GM18519 (cell line): ENCODE results near the gene NR3C2.

Experiments used
- ATAC-seq: cut with Tn5 transposase; IDR thresholded peaks from one replicate; pipeline ENCODE4 v1.9.1; 2021; ENCODE audit warnings: mild to moderate bottlenecking, moderate library complexity; ENCODE audit not compliant: unreplicated experiment, low FRiP score

NR3C2 gene

DNA sequence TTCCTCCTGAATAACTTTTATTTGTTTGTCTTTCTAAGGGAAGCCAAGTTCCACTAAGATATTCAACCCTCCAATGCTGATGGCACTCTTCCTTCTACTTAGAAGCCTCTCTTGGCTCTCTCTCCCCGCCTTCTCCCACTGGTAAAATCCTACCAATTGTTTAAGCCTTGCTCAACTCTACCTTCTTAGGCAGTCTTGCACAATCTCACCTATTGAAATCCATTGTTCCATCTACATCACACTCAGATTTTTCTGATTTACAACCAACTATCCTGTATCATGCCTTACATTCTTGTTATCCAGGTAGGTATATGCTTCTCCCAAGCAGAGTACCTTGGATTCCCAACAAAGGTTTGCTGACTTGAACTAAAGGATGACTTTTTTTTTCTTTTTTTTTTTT is 69.1 kb downstream of the NR3C2 start:
- no peak for ATAC-seq

DNA sequence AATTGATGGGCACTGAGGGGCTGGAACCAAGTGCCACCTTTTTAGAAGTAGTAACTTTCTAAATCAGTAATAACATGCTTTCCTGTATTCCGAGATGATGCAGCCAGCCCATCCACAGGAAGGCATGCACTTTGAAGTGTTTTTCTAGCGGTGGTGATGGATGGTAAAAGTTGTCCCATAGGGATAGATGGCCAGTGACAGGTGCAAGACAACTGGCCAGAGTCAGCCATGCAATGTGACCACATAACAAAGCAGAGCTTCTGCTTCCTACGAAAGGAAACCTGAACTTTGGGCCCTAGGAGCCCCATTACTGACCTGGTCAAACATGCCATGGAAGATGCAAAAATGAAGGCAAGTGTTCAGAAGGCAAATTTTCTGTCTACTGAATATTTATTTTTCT is 72.3 kb downstream of the NR3C2 start:
- no peak for ATAC-seq

DNA sequence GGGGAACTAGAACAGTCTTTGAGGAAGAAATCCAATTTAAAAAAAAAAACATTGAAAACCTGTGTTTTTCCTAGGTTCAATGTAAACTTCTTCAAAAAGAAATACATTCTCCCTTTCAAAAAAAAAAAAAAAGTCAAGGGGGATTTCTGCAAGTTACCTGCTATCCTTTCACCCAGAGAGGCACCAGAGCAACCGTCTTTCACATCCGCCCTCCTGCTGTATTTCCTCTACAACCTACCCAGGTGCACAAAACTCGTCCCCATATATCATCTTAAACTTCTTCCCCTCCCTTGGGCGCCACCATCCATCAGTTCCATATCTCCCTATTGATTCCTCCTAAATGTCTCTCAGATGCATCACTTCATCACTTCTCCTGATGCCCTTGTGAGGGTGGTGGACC is 74.5 kb downstream of the NR3C2 start:
- no peak for ATAC-seq

GRCh38 chr4:148366251-148366650 is 76.0 kb downstream of the NR3C2 start:
- ATAC-seq: no peak

DNA sequence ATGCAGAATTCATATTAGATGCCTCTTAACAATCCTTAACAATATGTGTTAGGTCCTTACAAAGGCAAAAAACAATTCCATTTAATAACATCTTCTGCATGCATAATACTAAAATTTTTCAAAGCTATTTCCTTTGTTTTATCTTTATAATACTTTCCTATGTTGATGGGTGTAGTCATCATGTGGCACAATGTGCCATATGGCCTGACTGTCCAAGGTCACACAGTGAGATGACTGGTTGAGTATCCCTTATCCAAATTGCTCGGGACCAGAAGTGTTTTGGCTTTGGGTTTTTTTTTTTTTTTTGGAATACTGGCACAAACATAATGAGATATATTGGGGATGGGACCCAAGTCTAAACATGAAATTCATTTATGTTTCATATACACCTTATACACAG is 77.7 kb downstream of the NR3C2 start:
- no peak for ATAC-seq

DNA sequence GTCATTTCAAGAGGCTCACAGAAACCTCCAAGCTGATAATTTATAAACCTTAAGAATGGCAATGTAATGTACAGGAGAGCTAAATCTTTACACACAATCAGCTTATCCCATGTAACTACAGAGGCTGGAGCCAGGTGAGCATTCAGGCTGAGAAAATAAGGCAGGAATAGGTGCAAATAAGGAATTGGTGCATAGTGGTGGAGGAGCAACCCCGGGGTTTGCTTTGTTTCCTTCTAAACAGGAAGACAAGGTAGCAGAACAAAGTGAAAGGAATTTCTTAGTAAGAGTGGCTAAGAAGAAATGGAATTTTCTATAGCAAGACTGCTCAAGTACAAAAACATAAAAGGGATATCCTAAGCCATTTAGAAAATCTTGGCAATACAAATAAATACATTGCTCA is 82.4 kb downstream of the NR3C2 start:
- ATAC-seq: no peak

DNA sequence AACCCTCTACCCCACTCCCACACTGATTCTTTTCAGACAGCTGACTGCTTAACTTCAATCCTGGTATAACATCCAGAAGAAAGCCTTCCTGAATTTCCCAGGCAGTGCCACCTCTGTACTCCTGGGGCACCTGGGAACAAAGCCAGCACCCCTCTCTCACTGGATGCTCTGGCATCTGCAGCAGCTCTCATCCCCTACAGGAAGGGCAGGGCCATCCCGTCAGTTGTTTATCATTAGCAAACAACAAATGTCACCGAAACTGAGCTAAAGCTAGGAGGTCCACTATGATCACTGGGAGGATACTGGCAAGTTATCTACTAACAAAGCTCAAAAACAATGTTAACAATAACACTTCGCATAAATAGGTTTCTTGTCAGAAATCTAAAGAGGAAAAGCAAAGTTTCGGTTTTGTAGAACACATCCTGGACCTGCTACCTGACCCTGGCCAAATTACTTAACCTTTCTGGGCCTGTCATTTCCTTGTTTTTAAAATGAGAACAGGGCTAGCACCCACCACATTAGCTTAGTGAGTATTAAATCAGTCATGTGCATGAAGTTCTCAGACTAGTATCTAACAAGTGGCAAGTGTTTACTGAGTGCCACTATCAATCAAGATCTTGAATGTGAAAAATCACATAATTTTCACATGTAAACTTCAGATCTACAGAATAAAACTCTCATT is 86.6 kb downstream of the NR3C2 start:
- ATAC-seq: no peak

DNA sequence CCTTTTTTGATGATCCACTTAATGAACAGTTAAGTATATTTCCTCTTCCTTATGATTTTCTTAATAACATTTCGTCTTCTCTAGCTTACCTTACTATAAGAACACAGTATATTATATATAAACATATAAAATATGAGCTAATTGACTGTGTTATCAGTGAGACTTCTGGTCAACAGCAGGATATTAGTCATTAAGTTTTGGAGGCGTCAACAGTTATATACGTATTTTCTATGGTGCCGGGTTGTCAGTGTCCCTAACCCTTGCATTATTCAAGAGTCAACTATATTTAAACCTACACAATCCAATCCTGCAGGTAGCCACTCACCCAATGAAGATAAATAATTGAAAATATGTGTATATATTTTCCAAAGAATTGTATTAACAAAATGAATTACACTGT is 88.0 kb downstream of the NR3C2 start:
- ATAC-seq: no peak

DNA sequence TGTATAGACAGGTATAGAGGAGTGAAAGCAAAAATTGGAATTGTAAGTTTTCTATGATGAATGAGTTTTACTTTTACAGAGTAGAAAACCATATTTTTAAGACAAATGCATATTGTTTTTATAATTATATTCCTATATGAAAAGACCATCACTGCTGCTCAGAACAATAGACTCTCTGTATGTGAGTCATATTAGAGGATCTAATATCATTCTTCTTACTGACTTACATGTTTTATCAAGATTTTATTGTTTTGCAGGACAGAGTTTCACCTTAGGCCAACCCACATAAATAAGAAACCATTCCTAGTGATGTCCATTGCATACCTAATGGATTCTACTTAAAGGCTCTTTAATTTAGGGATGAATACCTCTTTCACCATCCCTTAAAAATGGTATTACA is 88.6 kb downstream of the NR3C2 start:
- no peak for ATAC-seq

DNA sequence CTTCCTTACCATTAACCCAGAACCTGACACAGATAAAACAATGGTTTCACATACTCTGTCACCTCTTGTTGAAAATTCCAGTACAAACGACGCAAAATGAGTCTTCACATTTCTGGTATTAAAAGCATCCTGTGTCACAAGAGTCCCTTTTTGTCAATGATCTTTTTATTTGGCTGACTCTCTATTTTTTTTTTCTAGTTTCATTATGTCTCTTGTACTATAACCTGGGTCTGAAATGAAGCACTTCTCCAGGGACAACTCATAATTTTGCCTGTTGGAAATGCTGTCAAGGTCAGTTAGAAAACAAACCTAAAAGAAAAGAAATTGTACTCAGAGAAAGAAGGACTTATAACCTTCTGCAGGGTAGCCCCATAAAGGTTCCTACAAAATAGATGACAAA is 93.1 kb downstream of the NR3C2 start:
- no peak for ATAC-seq

- ATAC-seq: no peak
These were observed 95.6 kb downstream of the NR3C2 start for GRCh38 chr4:148346657-148347056.

- no peak for ATAC-seq
These were observed 96.7 kb downstream of the NR3C2 start for GRCh38 chr4:148345509-148345908.

DNA sequence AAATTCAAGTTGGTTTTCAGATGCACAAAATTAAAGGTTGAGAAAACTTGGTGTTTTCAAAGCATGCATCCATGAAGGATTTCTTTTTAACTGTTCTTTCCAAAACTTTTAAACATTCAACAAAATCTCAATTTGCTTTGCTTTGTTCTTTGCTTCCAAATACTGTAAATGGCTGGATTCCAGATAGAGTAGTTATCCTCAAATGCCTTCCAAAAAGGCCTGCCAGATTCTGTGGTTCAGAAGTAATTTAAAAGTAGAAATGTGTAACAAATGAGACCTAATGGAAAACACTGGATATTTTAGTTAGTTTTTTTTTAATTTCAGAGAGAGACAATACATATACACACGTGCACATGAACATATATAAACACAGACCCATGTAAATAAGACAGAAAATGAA is 97.3 kb downstream of the NR3C2 start:
- ATAC-seq: no peak

DNA sequence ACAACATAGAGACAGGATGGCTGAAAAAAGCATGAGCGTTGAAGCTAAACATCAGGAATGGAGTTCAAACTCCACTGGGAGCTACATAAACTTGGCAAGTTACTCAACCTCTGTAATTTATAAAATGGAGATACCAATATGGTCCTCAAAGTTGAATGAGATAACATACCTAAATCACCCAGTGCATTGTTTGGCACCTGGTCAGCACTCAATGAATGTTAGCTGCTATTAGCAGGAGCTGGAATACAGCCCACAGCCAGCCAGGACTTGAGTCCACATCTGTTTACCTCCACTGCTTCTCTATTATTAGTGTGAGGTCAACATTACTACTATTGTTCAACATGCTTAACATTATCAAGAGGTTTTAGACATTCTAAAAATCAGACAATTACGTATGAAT is 97.9 kb downstream of the NR3C2 start:
- no peak for ATAC-seq

GRCh38 chr4:148341980-148342800 is 100.0 kb downstream of the NR3C2 start:
- ATAC-seq: no peak

GRCh38 chr4:148335133-148335532 is 107.1 kb downstream of the NR3C2 start:
- ATAC-seq: no peak

DNA sequence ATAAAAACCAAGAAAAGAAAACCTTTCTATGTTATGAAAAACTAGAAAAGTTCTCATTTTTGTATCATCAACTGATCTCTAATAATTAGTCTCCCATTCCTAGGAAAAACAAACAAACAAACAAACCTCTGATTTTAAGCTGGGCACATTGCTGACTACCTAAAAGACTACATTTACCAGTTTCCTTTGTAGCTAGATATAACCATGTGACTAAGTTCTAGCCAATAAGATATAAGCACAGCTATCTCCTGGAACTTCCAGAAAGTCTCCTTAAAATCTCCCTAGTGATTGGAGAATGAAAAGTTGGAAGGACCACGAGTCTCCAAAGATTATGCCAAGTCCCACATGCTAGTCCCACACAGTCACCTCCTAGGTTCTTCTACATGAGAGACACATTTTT is 108.9 kb downstream of the NR3C2 start:
- no peak for ATAC-seq

GRCh38 chr4:148332486-148332885 is 109.7 kb downstream of the NR3C2 start:
- no peak for ATAC-seq

GRCh38 chr4:148330724-148331123 is 111.5 kb downstream of the NR3C2 start:
- ATAC-seq: no peak

DNA sequence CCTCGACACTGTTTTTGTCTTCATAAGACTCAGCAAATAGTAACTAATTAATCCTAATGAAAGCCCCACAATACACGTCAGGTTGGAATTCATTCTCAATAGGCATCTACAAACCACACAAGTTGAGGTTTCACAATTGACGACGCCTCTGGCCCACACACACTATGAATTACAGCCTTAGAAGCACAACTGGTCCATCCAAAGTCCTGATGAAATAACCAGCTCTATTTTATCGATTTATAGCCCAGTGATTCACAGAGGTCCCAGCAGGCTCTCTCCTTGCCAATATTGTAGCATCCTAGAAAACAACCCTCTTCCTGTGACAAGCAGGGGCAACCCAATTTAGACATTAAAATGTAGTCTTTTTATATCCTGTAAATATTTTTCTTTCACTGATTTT is 112.1 kb downstream of the NR3C2 start:
- ATAC-seq: no peak

DNA sequence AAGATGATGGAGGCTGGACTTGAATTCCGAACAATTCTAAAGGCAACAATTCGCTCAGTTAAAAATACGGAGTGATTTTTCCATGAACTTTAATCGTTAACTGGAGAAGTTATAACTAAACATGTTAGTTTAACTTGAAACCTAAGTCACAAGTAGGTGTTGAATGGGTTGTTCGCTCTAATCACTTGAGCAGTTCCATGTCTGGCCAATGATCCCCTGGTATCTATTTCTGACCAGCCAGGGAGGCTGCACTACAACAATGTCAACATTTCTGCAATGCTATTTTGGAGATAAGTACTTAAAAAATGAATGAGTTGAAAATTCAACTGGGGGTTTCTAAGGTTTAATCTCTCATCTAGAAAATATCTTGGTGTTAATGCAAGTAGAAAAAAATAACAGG is 112.5 kb downstream of the NR3C2 start:
- ATAC-seq: no peak

GRCh38 chr4:148327683-148328082 is 114.5 kb downstream of the NR3C2 start:
- no peak for ATAC-seq
